Myocyte (in vitro differentiated cells): Measurements from ENCODE around the gene LRRC4B. TPM values are rescaled to one million over a fixed set of nuclear protein-coding genes. Genes with fewer than 3 reads are reported as not detected.
"Not testable (repeated sequence)": the region's sequence is repeated elsewhere in the genome, so short reads cannot be mapped to it uniquely, and the experiment has no call there.

Experiments
- DNase-seq: peaks from one replicate; pipeline ENCODE4 v3.0.0-alpha.2; 2012; ENCODE audit warnings: low read depth
- polyA plus RNA-seq: library from polyadenylated mRNA; unstranded; fragments of >200 nt; gene quantifications from one replicate; pipeline ENCODE4 v1.2.1, GENCODE V29; 2012; ENCODE audit warnings: missing spikeins
- total RNA-seq: library from RNA; depleted of rRNA; stranded (reverse); fragments of >200 nt; gene quantifications from 2 replicates; pipeline ENCODE4 v1.2.3, GENCODE V29; 2014

Gene LRRC4B, protein sequence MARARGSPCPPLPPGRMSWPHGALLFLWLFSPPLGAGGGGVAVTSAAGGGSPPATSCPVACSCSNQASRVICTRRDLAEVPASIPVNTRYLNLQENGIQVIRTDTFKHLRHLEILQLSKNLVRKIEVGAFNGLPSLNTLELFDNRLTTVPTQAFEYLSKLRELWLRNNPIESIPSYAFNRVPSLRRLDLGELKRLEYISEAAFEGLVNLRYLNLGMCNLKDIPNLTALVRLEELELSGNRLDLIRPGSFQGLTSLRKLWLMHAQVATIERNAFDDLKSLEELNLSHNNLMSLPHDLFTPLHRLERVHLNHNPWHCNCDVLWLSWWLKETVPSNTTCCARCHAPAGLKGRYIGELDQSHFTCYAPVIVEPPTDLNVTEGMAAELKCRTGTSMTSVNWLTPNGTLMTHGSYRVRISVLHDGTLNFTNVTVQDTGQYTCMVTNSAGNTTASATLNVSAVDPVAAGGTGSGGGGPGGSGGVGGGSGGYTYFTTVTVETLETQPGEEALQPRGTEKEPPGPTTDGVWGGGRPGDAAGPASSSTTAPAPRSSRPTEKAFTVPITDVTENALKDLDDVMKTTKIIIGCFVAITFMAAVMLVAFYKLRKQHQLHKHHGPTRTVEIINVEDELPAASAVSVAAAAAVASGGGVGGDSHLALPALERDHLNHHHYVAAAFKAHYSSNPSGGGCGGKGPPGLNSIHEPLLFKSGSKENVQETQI
- total RNA-seq, result 0.05 TPM in 1 of 2 replicates, not detected in the other
- polyA plus RNA-seq, result 0.08 TPM

DNA sequence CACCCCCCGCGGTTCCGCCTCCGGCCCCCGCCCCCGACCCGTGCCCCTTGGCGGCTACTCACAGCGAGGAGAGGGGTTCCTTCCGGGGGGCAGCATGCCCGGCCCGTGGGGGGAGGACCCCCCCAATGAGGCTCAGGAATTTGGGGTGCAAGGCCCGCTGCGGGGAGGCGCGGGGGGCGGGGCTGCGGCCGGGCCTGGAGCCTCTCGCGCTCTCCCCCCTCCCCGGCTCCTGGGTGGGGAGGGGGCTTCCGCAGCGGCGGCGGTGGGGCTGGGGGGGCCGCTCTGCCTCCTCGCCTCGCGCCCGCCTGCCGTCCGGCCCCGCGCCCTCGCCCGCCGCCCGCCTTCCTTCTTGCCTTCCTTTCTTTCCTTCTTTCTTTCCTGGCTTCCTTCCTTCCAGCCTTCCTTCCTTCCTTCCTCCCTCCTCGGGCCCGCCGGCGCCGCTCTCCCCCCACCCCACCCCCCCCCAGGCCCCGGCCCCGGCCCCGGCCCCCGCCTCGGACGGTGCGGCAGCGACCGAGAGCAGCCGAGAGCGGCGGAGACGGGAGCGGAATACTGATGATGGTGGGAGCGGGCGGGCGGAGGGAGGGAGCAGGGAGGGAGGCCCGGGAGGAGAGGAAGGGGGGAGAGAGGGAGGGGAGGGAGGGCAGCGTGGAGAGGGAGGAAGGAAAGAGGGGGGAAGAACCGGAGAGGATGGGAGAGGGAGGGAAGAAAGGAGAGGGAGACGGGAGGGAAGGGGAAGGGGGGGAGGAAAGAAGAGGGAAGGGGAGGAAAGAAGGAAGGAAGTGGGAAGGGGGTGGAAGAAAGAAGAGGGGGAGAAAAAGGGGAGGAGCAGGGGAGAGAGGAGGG is at the start of gene LRRC4B:
TSS of gene LRRC4B (minus strand) at position 554 of the 846 bp plus-strand sequence. CDS start 19,597 bp downstream, outside the sequence.
- DNase-seq, result no peak

DNA sequence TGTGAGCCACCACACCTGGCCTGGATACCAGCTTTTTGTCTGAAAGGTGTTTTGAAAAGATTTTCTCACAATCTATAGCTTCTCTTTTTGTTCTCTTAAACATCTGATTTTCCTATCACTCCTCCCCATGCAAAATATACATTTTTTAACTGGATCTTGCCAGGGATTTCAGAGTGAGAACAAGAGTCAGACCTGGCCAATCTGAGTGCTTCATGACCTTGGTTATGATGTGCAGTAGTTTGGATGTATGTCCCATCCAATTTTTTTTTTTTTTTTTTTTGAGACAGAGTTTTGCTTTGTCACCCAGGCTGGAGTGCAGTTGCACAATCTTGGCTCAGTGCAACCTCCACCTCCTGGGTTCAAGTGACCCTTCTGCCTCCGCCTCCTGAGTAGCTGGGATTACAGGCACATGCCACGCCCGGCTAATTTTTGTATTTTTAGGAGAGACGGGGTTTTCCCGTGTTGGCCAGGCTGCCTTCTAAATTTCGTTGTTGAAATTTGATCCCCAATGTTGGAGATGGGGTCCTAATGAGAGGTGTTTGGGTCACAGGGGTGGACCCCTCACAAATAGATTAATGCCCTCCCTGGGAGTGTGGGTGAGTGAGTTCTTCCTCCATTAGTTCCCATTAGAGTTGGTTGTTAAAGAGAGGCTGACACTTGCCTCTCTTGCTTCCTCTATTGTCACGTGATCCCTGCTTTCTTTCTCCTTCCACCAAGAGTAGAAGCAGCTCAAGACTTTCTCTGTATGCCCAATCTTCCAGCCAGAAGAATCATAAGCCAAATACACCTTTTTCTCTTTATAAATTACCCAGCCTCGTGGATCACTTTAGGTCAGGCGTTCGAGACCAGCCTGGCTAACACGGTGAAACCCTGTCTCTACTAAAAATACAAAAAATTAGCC is 44.5 kb upstream of the LRRC4B start:
- DNase-seq, result not testable (repeated sequence)

DNA sequence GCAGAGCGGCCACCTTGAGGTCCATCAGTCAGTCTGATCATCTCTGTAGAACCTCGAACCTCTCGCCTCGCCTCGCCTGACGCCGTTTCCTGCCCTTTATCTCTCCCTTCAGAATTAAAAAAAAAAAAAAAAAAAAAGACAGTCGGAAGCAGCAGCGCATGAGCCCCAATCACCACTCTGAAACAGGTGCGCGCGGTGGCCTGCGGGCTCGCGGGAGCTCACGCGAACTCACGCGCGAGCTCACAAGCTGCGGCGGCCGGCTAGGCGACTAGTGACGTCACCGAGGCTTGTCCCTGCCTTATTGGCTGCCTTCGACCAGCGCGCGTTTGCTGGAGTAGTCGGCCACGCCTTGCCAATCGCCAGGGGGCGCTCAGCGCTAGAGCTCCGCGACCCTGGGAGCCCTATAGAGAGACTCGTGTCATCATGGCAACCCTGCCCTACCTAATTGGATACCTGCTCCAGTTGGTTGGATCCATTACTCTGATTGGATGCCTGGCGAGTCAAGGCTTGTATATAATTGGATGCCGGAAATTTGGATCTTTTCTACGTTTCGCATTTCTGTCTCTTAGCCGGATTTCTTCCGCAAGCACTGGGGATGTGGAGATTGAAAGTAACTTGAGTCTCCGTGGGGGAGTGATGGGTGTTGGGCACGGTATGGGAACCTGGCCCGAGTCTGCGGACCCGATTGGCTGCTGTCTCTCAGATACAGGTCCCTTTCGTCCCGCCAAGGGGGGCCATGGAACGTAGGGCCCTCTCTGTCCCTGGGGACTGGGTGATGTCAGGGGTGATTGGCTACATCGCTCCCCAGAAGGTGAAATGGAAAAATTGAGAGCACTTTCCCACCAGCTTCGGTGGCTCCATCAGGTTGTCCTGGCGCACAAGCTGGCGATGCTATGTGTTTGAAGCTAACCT is 39.9 kb upstream of the LRRC4B start:
- DNase-seq, result peak; percentile 1

DNA sequence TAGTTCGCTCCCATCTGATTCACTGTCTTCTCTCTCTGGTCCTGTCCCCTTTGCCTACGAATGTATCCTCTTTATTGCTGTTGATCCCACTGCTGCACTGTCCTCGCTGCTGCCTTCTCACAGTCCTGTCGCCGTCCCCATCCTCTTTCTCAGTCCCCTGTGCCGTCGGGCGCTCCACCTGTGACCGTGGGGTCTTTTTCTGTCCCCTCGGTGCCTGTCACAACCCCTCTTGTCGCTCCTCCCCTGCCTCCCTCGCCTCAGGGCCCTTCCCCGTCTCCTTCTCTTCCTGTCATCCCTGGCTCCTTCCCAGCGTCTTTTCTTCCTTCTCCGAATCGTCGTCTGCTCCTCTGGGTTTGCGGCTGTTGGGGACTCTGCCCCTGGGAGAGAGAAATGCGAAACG is 39.2 kb upstream of the LRRC4B start:
- DNase-seq, result no peak

DNA sequence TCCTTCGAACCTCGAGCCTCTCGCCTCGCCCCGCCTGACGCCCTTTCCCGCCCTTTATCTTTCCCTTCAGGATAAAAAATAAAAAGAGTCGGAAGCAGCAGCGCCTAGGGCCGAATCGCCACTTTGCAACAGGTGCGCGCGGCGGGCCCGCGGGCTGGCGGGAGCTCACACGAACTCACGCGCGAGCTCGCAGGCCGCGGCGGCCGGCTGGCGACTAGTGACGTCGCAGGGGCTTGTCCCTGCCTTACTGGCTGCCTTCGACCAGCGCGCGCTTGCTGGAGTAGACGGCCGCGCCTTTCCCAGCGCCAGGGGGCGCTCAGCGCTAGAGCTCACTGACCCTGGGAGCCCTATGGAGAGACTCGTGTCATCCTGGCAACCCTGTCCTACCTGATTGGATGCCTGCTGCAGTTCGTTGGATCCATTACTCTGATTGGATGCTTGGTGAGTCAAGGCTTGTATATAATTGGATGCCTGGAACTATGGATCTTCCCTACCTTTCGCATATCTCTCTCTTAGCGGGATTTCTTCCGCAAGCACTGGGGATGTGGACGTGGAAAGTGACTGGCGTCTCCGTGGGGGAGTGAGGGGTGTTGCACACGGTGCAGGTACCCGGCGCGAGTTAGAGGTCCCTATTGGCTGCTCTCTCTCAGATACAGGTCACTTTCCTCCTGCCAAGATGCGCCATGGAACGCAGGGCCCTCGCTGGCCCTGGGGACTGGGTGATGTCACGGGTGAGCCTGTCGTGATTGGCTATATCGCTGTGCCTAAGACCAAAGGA is 38.0 kb upstream of the LRRC4B start:
- not testable (repeated sequence) for DNase-seq

DNA sequence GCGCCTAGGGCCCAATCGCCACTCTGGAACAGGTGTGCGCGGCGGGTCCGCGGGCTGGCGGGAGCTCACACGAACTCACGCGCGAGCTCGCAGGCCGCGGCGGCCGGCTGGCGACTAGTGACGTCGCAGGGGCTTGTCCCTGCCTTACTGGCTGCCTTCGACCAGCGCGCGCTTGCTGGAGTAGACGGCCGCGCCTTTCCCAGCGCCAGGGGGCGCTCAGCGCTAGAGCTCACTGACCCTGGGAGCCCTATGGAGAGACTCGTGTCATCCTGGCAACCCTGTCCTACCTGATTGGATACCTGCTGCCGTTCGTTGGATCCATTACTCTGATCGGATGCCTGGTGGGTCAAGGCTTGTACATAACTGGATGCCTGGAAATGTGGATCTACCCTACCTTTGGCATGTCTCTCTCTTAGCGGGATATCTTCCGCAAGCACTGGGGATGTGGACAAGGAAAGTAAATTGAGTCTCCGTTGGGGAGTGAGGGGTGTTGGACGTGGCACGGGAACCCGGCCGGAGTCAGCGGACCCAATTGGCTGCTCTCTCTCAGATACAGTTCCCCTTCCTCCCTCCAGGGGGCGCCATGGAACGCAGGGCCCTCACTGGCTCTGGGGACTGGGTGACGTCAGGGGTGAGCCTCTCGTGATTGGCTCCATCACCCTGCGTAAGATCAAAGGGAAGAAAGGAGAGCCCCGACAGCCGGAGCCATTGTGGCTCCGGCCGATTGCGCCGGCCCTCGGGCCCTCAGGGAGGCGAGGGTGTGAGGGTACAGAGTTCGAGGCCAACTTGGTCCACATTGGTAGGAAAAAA is 36.2 kb upstream of the LRRC4B start:
- DNase-seq, result not testable (repeated sequence)

DNA sequence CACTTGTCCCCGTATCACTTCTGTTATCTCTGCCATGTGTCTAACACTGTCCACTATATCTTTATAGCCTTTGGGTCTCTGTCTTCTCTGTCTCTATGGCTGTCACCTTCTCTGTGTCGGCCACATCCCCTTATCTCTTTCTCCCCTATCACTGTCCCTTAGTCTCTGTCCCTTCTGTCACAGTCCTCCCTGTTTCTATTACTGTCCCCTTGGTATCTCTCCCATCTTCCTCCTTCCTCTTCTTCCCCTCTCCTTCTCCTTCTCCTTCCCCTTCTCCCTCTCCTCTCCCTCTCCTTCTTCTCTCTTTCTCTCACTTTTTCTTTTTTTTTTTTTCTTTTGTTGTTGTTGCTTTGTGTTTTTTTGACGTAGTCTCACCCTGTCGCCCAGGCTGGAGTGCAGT is 34.7 kb upstream of the LRRC4B start:
- no peak for DNase-seq

DNA sequence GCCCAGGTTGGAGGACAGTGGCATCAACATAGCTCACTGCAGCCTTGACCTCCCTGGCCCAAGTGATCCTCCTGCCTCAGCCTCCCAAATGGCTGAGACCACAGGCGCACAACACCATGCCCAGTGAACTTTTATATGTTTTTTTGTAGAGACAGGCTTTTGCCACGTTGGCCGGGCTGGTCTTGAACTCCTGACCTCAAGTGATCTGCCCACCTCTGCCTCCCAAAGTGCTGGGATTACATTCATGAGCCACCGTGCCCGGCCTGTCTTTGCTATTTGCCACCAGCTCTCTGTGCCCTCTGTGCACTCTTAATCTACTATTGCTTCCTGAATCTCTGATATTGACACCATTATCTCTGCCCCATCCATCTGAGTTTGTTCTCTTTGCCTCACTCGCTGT is 34.3 kb upstream of the LRRC4B start:
- DNase-seq, result no peak

DNA sequence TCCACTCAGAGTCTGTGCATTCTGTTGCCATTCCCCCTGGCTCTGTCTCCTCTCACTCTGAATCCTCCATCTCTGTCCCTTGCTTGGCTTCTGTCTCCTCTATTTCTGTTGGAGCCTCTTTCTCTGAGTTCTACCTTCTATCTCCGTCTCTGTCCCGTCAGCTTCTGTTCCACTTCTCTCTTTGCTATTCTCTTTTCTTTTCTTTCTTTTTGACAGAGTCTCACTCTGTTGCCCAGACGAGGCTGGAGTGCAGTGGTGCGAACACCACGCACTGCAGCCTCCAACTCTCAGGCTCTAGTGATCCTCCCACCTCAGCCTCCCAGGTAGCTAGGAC is 33.8 kb upstream of the LRRC4B start:
- DNase-seq, result no peak

DNA sequence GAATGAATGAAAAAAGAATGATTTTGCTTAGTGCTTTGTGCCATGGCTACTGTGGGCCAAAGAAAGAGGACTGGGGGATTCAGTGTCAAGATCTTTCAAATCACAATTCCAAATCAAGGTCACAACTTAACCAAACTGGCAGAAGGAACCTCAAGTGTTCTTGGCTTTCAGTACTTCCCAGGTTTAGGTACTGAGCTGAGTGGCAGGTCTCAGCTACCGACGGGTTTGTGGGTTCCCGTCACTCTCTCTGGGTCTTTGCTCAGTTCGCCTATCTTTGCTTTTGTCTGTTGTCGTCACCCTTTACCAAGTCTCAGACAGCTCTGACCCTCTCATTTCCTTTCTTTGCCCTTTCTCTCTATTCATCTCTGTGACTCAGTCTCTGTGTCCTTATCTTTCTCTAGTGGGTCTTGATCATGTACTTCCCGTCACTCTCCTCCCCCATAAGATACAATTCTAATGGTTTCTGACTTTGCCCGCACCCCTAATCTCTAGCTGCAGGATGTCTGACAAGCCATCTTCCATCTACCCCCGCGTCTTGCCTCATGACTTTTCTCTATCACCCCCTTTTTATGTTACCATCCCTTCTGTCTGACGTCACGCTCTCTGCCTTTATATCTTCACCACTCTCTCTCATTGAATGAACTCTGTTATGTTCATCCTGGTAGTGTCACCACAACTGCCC is 33.3 kb upstream of the LRRC4B start:
- DNase-seq, result no peak

DNA sequence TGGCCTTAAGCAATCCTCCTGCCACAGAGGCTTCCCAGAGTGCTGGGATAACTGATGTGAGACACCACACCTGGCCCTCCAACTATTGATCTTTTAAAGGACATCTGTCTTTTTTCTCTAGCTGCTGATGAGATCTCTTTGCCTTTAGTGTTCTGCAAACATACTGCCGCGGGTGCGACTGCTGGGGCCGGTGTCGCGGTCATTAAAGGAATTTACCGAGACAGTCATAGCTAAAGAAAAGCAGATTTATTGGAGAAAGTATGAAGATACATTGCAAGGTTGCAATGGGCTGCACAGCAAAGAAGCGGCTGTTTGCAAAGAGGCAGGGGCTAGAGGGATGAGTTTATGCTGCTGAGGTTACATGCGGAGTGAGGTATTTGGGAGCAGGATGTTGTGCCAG is 31.2 kb upstream of the LRRC4B start:
- no peak for DNase-seq

DNA sequence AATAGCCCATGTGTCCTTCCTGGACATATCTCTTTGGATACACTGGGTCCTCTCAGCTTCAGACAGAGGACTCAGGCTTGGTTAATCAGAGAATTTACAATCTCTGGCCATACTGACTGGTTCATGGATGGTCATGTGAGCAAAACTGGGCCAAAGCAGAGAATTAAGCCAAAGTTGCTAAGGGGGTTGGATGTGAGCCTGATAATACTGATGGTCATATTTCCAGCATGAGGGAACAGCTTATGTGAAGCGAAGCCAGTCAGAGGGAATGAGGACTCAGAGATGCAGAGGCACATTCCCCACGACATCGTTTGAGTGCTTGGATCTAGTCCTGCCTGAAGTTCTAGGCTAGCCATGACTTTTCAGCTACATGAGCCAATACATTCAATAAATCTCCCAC is 22.0 kb upstream of the LRRC4B start:
- no peak for DNase-seq

DNA sequence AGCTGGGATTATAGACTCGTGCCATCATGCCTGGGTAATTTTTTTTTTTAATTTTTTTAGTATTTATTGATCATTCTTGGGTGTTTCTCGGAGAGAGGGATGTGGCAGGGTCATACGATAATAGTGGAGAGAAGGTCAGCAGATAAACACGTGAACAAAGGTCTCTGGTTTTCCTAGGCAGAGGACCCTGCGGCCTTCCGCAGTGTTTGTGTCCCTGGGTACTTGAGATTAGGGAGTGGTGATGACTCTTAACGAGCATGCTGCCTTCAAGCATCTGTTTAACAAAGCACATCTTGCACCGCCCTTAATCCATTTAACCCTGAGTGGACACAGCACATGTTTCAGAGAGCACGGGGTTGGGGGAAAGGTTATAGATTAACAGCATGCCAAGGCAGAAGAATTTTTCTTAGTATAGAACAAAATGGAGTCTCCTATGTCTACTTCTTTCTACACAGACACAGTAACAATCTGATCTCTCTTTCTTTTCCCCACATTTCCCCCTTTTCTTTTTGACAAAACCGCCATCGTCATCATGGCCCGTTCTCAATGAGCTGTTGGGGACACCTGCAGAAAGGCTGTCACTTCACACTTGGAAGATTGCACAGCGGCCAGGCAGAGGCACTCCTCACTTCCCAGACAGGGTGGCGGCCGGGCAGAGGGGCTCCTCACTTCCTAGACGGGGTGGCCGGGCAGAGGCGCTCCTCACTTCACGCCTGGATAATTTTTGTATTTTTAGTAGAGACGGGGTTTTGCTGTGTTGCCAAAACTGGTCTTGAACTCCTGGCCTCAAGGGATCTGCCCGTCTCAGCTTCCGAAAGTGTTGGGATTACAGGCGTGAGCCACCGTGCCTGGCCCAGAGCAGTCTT is 13.8 kb upstream of the LRRC4B start:
- DNase-seq, result not testable (repeated sequence)

DNA sequence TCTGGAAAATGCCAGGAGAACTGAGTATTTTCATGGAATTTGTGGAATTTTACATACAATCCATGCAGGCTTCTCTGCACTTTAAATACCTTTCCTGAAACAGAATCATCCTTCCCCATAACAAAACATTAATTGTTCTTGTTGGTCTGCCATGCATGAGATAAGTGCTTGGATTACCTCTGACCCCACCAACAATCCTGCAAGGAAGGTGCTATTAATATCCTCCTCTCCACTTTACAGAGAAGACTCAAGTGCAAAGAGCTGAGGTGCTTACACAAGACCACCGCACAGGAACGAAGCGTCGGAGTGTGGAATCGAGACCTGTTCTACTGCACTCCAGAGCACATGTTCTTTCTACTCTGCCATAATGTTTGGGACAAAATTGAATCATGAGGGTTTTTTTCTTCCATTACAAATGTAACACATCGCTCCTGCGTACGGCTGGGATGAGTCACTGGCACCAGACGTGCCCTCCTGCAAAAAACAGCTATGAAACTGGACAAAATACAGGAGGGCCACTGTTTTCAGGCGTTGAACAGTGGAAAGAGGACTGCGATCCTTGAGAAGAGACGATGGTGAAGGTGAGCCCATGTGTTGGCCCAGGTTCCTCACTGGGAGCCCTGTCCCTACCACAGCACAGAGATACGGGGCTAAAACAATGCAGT is 12.9 kb upstream of the LRRC4B start:
- no peak for DNase-seq

DNA sequence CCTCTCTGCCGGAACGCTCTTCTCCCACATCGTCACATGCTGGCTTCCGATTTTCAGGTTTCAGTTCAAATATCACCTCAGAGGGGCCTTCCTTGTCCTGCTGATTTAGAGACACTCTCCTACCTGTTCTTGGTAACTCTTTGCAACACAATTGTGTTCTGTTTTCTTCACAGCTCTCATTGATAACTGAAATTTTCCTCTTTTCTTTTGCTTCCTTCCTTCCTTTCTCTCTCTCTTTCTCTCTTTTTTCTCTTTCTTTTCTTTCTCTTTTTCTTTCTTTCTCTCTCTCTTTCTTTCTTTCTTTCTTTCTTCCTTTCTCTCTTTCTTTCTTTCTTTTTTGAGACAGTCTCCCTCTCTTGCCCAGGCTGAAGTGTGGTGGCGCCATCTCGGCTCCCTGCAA is 12.0 kb upstream of the LRRC4B start:
- no peak for DNase-seq

DNA sequence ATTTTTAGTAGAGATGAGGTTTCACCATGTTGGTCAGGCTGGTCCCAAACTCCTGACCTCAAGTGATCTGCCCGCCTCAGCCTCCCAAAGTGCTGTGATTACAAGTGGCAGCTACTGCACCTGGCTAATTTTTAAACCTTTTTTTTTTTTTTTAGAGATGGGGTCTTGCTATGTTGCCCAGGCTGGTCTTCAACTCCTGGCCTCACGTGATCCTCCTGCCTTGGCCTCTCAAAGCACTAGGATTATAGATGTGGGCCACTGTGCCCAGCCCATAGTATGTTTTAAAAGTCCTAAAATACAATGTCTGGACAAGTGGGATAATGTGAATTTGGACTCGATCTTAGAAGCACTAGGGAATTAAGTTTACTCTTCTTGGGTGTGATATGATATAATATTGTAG is 8.5 kb upstream of the LRRC4B start:
- DNase-seq, result not testable (repeated sequence)
